Dermis blood vessel endothelial cell (primary cell): ENCODE results near the gene ARHGAP22. TPM values are rescaled to one million over a fixed set of nuclear protein-coding genes. Genes with fewer than 3 reads are reported as not detected.

Experiments
- DNase-seq: peaks from one replicate; pipeline ENCODE4 v3.0.0; 2010
- total RNA-seq: library from RNA; depleted of rRNA; stranded (reverse); fragments of >200 nt; gene quantifications from 2 replicates; pipeline ENCODE4 v1.2.3, GENCODE V29; 2014

ARHGAP22 gene
- total RNA-seq, 1 donor from 2014 or later: 8.3 TPM

GRCh38 chr10:48495282-48496045 is 109.4 kb downstream of the ARHGAP22 start:
- no peak for DNase-seq

DNA sequence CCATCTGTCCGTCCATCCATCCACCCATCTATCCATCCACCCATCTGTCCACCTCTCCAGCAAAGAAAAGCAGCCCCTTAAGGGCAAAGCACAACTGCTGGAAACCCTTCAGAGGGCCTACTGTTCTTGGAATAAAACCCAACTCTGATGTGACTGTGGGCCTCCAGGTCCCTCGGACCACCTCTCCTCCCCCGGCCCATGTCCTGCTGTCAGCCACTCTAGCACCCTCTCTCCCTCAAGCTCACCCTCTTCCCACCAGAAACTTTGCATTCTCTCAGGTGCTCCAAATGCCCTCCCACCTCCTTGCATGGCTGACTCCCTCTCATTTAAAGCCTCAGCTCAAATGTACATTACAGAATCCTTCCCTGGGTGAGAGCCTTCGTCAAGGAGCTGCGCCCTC is 110.3 kb downstream of the ARHGAP22 start:
- DNase-seq: no peak

- no peak for DNase-seq
These were observed 110.8 kb downstream of the ARHGAP22 start for GRCh38 chr10:48494073-48494472.

GRCh38 chr10:48493083-48493871 is 111.6 kb downstream of the ARHGAP22 start:
- peak; percentile 25 for DNase-seq

- DNase-seq: no peak
These were observed 112.7 kb downstream of the ARHGAP22 start for GRCh38 chr10:48492201-48492600.

DNA sequence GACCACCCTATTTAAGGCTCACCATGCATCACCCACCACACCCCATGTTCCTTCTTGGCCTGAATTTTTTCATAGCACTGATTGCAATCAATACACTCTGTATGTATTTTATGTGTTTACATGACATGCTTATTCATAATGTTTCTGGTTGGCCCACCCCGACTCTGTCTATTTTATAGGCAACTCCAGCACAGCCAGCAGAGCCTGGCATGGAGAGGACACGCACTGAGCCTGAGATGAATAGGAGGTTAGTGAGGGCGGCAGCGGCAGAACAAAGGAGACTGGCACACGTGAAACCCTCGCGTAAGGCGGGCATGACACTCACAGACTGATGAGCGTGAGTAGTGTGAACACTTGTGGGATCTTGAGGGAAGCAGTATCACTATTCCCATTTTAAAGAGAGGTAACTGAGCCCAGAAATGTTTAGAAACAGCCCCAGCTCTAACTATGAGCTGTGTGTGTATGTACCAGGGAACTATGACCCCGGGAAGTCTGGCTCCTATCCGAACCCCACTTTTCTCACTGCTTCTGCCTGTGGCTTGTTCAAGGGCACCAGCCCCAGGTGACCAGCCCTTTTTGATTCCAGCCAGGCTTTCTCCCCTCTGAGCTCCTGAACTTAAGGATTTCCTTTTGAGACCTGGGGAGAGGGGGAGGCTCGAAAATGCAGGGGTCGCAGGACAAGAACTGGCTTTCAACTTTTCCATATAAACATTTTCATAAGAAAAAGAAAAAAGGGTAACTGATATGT is 113.3 kb downstream of the ARHGAP22 start:
- no peak for DNase-seq

- no peak for DNase-seq
These were observed 113.9 kb downstream of the ARHGAP22 start for GRCh38 chr10:48490946-48491345.

DNA sequence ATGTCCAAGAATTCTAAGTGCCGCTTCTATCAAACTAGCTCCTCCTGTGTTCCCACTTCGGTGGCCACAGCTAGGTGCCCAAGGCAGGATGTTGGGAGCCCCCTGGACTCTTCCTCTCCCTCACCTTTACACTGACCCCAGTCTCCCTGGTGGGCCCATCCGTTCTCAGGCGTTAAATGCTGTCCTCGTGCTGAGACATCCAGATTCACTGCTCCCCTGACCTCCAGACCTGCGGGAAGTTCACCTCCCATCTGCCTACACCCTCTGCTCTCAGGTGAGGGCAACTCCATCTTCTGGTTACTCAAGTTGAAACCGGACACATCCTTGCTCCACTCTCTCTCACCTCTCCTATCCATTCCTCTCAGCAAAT is 114.3 kb downstream of the ARHGAP22 start:
- DNase-seq: no peak

DNA sequence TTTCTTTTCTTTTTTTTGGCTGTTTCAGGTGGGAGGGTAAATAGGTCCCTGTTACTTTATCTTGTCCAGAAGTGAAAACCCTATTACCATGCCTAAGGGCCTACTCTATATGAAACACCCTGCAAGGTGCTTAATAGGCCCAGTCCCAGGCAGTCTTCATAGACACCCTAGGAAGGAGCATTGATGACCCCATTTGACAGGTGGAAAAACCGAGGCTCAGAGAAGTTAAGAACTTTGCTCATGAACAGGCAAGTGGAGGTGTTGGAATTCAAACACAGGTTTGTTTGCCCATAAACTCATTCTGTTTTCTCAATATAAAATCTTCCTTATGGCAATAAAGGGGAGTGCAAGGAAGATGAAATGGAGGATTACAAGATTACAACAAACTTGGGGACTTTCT is 115.8 kb downstream of the ARHGAP22 start:
- no peak for DNase-seq

- DNase-seq: no peak
These were observed 117.6 kb downstream of the ARHGAP22 start for GRCh38 chr10:48487244-48487643.

GRCh38 chr10:48485711-48486110 is 119.2 kb downstream of the ARHGAP22 start:
- DNase-seq: no peak

GRCh38 chr10:48484911-48485310 is 120.0 kb downstream of the ARHGAP22 start:
- no peak for DNase-seq

- no peak for DNase-seq
These were observed 122.7 kb downstream of the ARHGAP22 start for GRCh38 chr10:48482207-48482606.

DNA sequence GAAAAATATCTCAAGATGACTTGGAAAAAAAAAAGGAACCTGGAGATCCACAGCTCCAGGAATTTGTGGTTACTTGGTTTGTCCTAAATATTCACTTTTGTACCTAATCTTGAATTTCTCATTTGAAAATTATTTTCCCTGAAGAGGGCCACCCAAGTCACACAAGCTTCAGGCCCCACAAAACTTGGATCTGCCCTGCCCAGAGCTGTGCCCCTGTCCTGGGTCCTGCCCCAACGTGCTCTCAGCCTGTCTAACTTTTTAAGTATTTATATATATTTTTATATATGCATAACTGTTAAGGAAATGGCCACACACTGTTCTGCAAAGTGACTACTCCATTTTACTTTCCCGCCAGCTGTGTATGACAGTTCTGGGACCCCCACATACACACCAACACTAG is 123.5 kb downstream of the ARHGAP22 start:
- no peak for DNase-seq

- no peak for DNase-seq
These were observed 124.2 kb downstream of the ARHGAP22 start for GRCh38 chr10:48480397-48481374.

DNA sequence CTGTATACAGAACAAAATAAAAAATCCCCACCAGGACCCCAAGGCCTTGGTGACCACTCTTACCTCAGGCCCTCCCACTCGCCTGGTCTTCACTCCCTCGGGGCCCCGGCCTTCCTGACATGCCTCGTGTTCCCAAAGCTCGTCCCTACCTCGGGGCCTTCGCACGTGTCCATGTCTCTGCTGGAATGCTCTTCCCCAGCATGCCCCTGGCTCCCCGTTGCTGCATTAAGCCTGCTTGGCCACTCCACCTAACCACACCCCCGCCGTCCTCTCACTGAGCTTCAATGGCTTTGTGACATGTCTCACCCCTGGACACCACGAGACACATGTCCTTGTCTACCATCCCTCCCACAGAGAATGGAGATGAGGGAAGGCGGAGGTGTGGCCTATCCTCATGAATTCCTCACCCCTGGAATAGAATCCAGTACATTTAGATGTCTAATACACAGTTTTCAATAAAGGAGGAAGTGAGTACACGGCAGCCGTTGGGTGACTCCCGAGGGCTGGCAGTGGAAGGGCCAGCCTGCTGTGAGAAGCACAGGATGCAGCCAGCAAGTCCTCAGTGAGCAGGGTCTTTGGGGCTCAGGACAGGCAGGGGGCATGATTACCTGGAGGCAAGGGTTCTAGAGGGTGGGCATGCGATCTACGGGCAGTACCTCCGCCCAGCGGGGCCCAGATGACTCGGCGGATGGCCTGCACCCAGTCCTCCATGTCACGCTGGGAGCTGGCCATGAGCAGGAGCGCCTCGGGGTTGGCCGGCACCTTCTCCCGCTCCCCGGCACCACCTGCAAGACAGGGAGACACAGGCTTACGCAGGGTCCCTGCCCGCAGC is 125.7 kb downstream of the ARHGAP22 start:
- DNase-seq: peak; percentile 16

DNA sequence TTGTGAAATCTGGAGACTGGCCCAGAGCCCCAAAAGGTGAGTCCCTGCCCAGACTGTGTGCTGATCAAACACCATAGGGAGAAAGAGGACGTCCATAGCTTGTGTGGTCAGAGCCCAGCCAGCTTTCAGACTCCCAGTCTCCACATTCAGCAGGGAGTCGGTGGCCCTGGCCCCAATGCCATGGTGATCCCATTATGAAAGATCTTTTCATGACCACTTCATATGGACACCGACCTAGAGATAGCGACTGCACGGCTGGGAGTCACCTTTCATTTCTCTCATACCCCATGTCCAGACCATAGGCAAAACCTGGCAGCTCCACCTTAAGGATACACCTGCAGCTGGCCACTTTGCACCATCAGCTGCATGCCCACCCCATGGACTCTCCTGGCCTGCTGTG is 126.4 kb downstream of the ARHGAP22 start:
- DNase-seq: no peak

DNA sequence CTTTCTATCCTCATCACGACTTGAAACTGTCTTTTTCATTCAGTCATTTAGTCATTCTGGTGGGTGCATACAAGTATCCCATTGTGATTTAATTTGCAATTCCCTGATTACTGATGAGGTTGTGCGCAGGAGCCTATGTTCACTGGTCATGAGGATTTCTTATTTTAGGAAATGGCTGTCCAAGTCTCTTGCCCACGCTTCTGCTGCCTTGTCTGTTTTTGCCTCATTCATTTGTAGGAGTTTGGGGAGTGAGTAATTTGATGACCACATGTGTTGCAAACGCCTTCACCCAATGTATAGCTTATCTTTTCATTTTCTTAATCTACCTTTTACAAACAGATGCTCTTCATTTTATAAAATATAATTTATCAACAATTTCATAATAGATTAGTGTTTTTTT is 127.3 kb downstream of the ARHGAP22 start:
- DNase-seq: no peak

DNA sequence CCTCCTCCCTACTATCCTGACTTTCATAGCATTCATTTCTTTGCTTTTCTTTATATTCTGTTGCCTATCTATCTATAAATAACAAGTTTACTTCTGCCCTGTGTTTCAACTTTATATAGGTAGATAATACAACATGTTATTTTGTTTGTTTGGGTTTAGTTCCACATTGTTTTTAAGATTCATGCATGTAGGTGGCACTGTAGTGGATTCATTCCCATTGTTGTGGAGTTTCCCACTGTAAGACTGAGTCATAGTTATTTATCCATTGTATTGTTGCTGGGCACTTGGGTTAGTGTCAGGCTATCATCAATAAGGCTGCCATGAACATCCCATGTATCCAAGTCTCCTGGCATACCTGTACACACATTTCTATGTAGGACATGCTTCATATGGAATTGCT is 127.7 kb downstream of the ARHGAP22 start:
- DNase-seq: peak; percentile 60

DNA sequence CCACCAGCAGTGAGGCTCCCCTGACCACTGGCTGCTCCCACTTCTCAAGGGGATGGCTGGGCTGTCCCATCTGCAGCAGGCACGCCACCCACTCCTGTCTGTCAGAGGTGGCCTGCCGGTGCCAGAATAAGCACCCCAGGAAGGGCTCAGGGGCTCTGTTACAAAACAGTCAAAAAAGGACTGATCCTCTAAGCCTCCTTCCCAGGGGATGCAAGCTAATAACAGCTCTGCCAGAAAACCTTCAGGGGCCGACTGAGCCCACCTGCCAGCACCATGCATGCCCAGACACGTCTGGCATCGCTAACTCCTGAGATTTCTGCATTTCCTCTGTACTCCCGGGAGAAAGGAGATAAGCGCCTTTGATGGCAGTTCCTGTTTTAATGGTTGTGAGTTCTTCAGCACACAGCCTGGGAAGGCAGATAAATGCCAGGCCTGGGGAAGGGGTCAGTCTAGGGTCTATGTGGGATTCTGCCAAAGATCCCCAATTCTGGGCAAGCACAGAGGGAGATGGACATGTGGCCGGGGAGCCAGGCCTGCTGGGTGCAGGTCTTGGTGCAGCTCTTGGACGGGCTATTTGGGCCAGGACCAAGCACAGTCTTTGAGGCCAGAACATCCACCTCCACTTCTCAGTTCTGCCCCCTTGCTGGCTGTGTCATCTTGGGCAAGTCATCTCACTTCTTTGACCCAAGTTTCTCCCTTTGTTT is 128.4 kb downstream of the ARHGAP22 start:
- DNase-seq: peak; percentile 39

DNA sequence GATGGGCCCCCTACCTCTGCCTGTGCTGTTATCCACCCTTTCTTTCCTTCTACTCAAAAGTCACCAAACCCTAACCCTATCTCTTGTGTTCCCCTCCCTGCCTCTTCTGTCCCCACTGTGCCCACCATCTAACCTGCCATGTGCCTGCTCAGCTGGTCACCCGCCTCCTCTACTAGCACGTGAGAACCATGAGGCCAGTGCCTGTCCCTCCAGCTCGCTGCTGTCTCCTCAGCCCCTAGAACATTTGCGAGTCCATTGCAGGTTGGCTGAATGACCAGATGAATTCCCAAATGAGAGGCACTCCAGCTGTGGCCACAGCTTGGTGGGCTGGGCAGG is 129.0 kb downstream of the ARHGAP22 start:
- no peak for DNase-seq
